H9 (cell line): Measurements from ENCODE around the gene HCRTR1. TPM values are rescaled to one million over a fixed set of nuclear protein-coding genes. Genes with fewer than 3 reads are reported as not detected.

ENCODE experiments used
- DNase-seq: peaks from one replicate; pipeline ENCODE4 v3.0.0-alpha.2; 2017
- H2AFZ ChIP-seq: one replicate; pipeline ENCODE4 v1.6.1; 2013; ENCODE audit warnings: mild to moderate bottlenecking, low read length, control low read depth, moderate library complexity
- H2AK5ac ChIP-seq: 2 replicates; pipeline ENCODE4 v1.6.1; 2013; ENCODE audit warnings: low read length, control low read depth, mixed read lengths; ENCODE audit not compliant: insufficient read length
- H2BK120ac ChIP-seq: one replicate; pipeline ENCODE4 v1.6.1; 2013; ENCODE audit warnings: low read depth, mild to moderate bottlenecking, low read length, control low read depth, inconsistent platforms; ENCODE audit not compliant: poor library complexity, severe bottlenecking
- H2BK12ac ChIP-seq: 2 replicates; pipeline ENCODE4 v1.6.1; 2013; ENCODE audit warnings: low read length, control low read depth, mixed read lengths, low read depth; ENCODE audit not compliant: insufficient read length
- H2BK15ac ChIP-seq: 2 replicates; pipeline ENCODE4 v1.6.1; 2013; ENCODE audit warnings: low read depth, low read length, control low read depth
- H2BK20ac ChIP-seq: one replicate; pipeline ENCODE4 v1.6.1; 2013; ENCODE audit warnings: low read depth, mild to moderate bottlenecking, low read length, control low read depth, inconsistent platforms; ENCODE audit not compliant: poor library complexity, severe bottlenecking
- H2BK5ac ChIP-seq: 2 replicates; pipeline ENCODE4 v1.6.1; 2013; ENCODE audit warnings: low read length, control low read depth, mixed read lengths; ENCODE audit not compliant: insufficient read length
- H3K14ac ChIP-seq: 2 replicates; pipeline ENCODE4 v1.6.1; 2013; ENCODE audit warnings: low read length, control low read depth; ENCODE audit not compliant: insufficient read depth
- H3K18ac ChIP-seq: 2 replicates; pipeline ENCODE4 v1.6.1; 2013; ENCODE audit warnings: low read depth, mild to moderate bottlenecking, mixed read lengths, low read length, control low read depth; ENCODE audit not compliant: insufficient read length
- H3K23ac ChIP-seq: 2 replicates; pipeline ENCODE4 v1.6.1; 2013; ENCODE audit warnings: low read length, control low read depth, mixed read lengths, low read depth; ENCODE audit not compliant: insufficient read length
- H3K23me2 ChIP-seq: 2 replicates; pipeline ENCODE4 v1.6.1; 2013; ENCODE audit warnings: low read depth, mild to moderate bottlenecking, mixed read lengths, low read length, control low read depth; ENCODE audit not compliant: insufficient read length, poor library complexity, severe bottlenecking
- H3K27ac ChIP-seq: 2 replicates; pipeline ENCODE4 v1.5.1; 2013; ENCODE audit warnings: low read length, control low read depth, mixed read lengths, low read depth; ENCODE audit not compliant: insufficient read length
- H3K27me3 ChIP-seq: 2 replicates; pipeline ENCODE4 v1.6.1; 2013; ENCODE audit warnings: low read length, control low read depth, inconsistent platforms; ENCODE audit not compliant: insufficient read depth
- H3K4ac ChIP-seq: 2 replicates; pipeline ENCODE4 v1.6.1; 2013; ENCODE audit warnings: low read depth, mild to moderate bottlenecking, control low read depth, inconsistent platforms, low read length, moderate library complexity
- H3K4me1 ChIP-seq: 2 replicates; pipeline ENCODE4 v1.6.1; 2013; ENCODE audit warnings: low read length, control low read depth, inconsistent platforms; ENCODE audit not compliant: insufficient read depth
- H3K4me2 ChIP-seq: 2 replicates; pipeline ENCODE4 v1.6.1; 2013; ENCODE audit warnings: low read length, control low read depth, mixed read lengths; ENCODE audit not compliant: insufficient read length, insufficient read depth
- H3K56ac ChIP-seq: 2 replicates; pipeline ENCODE4 v1.6.1; 2013; ENCODE audit warnings: low read depth, mild to moderate bottlenecking, mixed read lengths, low read length, control low read depth; ENCODE audit not compliant: insufficient read length
- H3K79me1 ChIP-seq: 2 replicates; pipeline ENCODE4 v1.6.1; 2013; ENCODE audit warnings: low read depth, mild to moderate bottlenecking, moderate library complexity, low read length, control low read depth, inconsistent platforms; ENCODE audit not compliant: insufficient read depth, poor library complexity, severe bottlenecking
- H3K79me2 ChIP-seq: 2 replicates; pipeline ENCODE4 v1.6.1; 2013; ENCODE audit warnings: low read length, control low read depth, inconsistent platforms; ENCODE audit not compliant: insufficient read depth
- H3K9ac ChIP-seq: 2 replicates; pipeline ENCODE4 v1.6.1; 2013; ENCODE audit warnings: low read length, control low read depth, mixed read lengths; ENCODE audit not compliant: insufficient read length; ENCODE audit errors: extremely low read depth
- H3K9me3 ChIP-seq: one replicate; pipeline ENCODE4 v1.6.1; 2013; ENCODE audit warnings: low read depth, low read length, inconsistent platforms; ENCODE audit not compliant: control insufficient read depth
- H3T11ph ChIP-seq: one replicate; pipeline ENCODE4 v1.6.1; 2013; ENCODE audit warnings: mild to moderate bottlenecking, low read length, control low read depth, inconsistent platforms
- H4K20me1 ChIP-seq: one replicate; pipeline ENCODE4 v1.6.1; 2013; ENCODE audit not compliant: control insufficient read depth, insufficient read length, insufficient read depth
- H4K5ac ChIP-seq: 2 replicates; pipeline ENCODE4 v1.6.1; 2013; ENCODE audit warnings: low read depth, mild to moderate bottlenecking, mixed read lengths, low read length, control low read depth; ENCODE audit not compliant: insufficient read length
- H4K8ac ChIP-seq: replicated peaks from 2 replicates; pipeline ENCODE4 v1.6.1; 2013; ENCODE audit warnings: low read length, control low read depth, mixed read lengths, low read depth; ENCODE audit not compliant: insufficient read length
- H4K91ac ChIP-seq: 2 replicates; pipeline ENCODE4 v1.6.1; 2013; ENCODE audit warnings: low read depth, mild to moderate bottlenecking, moderate library complexity, mixed read lengths, low read length, control low read depth; ENCODE audit not compliant: insufficient read length
- H3K27ac Mint-ChIP-seq, 3 experiments: 2 replicates in 2 of 3; 3 replicates in 1 of 3; pipeline ENCODE4 v1.8.0; 2020 to 2021; ENCODE audit warnings: mixed read lengths in 3 of 3, mild to moderate bottlenecking in 1 of 3, moderate library complexity in 1 of 3
- H3K27me3 Mint-ChIP-seq: 2 replicates; pipeline ENCODE4 v1.8.0; 2021; ENCODE audit warnings: low read depth, mild to moderate bottlenecking, moderate library complexity, mixed read lengths
- H3K36me3 Mint-ChIP-seq, 3 experiments: 2 replicates in 2 of 3; 3 replicates in 1 of 3; pipeline ENCODE4 v1.8.0; 2020 to 2021; ENCODE audit warnings: low read depth in 3 of 3, mixed read lengths in 3 of 3; ENCODE audit not compliant: insufficient read depth in 1 of 3
- H3K4me1 Mint-ChIP-seq, 2 experiments: 2 replicates each; pipeline ENCODE4 v1.8.0; 2020; ENCODE audit warnings: mixed read lengths in 2 of 2
- H3K4me3 Mint-ChIP-seq, 2 experiments: 2 replicates in 1 of 2; 3 replicates in 1 of 2; pipeline ENCODE4 v1.8.0; 2020 to 2021; ENCODE audit warnings: mild to moderate bottlenecking in 2 of 2, mixed read lengths in 2 of 2, moderate library complexity in 1 of 2
- H3K9me3 Mint-ChIP-seq, 2 experiments: 2 replicates in 1 of 2; 3 replicates in 1 of 2; pipeline ENCODE4 v1.8.0; 2020; ENCODE audit warnings: mild to moderate bottlenecking in 2 of 2, mixed read lengths in 2 of 2, moderate library complexity in 1 of 2
- CTCF ChIP-seq: fragments of 200-600 bp; sonication (generic); conservative IDR thresholded peaks from 3 replicates; pipeline ENCODE4 v1.8.0; 2021; ENCODE audit warnings: antibody characterized with exemption, mild to moderate bottlenecking
- WGBS: extraction: QIAGEN DNeasy Blood & Tissue Kit; methylation state at CpG from one replicate; pipeline ENCODE4 v1.1.7; 2013; ENCODE audit warnings: missing lambda C conversion rate, low lambda C conversion rate, mixed read lengths; ENCODE audit not compliant: insufficient read length; ENCODE audit errors: extremely low coverage; 5-methylcytosine and 5-hydroxymethylcytosine counted together
- total RNA-seq: library from RNA; stranded (reverse); gene quantifications from 2 replicates; pipeline ENCODE4 v1.2.1, GENCODE V29; 2021

The HCRTR1 gene
- total RNA-seq, 1 experiment from 2014 or later: not detected

GRCh38 chr1:31623365-31623764 lies 5.9 kb downstream of the HCRTR1 start:
- no peak for DNase-seq
- no CpG with 5 or more reads among the region's 12 CpGs for WGBS
- Mint-ChIP-seq H3K27me3 (peaks cover 13% of the 10 kb centered on the region), H3K9me3 (no peaks in the 10 kb centered on the region), H3K36me3 (peaks cover 0 to 5% (median 0%) of the 10 kb centered on the region in 3 experiments; a peak in 3 of 7 replicates), H3K4me1 (peaks cover 7 to 18% of the 10 kb centered on the region in 2 experiments), H3K4me3 (no peak overlapping the region), H3K27ac (no peak overlapping the region; a peak in 1 of 7 replicates)
- Histone ChIP-seq H2AFZ (no peak overlapping the region), H2BK20ac (no peak overlapping the region), H4K91ac (no peak overlapping the region), H3K27me3 (no peaks in the 10 kb centered on the region), H3K23ac (no peak overlapping the region), H3T11ph (no peak overlapping the region), H3K18ac (no peak overlapping the region), H2BK12ac (no peak overlapping the region), H3K14ac (no peak overlapping the region), H2BK15ac (no peak overlapping the region), H3K9me3 (no peaks in the 10 kb centered on the region), H4K5ac (no peak overlapping the region), H3K79me2 (no peaks in the 10 kb centered on the region), H4K20me1 (peaks cover 2% of the 10 kb centered on the region), H2BK5ac (no peak overlapping the region), H3K27ac (no peak overlapping the region), H3K4ac (no peak overlapping the region), H4K8ac (no peak overlapping the region), H3K9ac (no peak overlapping the region), H2AK5ac (no peak overlapping the region), H2BK120ac (no peak overlapping the region), H3K79me1 (no peaks in the 10 kb centered on the region), H3K4me2 (no peak overlapping the region), H3K23me2 (no peaks in the 10 kb centered on the region), H3K4me1 (no peaks in the 10 kb centered on the region), H3K56ac (no peak overlapping the region)
- no peak for TF ChIP-seq CTCF
